Endometrium (tissue), 2 donors: Measurements from ENCODE around the gene ASXL1.

Experiments
- FAIRE-seq: peaks from 2 replicates; lab custom pipeline; 2012; peaks lifted over from hg19 to GRCh38; lab: Jason Lieb, UNC
- donor health status: control.
- donor health status: control.

Gene ASXL1

DNA sequence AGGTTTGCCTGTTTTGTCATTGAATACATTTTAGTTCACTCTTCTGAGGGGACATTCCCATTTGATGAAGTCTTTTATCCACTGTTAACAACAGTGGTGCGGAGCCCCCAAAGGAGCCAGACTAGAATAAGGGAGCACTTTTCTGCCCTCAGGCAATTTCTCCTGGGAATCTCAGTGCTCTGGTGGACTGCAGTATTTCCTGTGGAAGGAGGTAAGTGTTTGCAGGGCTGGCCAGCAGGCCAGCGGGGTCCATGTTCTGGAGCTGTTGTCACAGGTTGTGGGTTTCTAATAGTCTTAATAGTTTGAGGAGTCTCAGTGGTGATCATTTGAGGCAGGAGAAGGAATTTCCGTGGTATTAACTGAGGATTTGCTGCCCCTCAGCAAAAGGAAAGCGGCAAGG lies 83.5 kb downstream of the ASXL1 start:
- FAIRE-seq, result no peak

- FAIRE-seq, result no peak
Observed at GRCh38 chr20:32442630-32443373, 84.7 kb downstream of the ASXL1 start.

DNA sequence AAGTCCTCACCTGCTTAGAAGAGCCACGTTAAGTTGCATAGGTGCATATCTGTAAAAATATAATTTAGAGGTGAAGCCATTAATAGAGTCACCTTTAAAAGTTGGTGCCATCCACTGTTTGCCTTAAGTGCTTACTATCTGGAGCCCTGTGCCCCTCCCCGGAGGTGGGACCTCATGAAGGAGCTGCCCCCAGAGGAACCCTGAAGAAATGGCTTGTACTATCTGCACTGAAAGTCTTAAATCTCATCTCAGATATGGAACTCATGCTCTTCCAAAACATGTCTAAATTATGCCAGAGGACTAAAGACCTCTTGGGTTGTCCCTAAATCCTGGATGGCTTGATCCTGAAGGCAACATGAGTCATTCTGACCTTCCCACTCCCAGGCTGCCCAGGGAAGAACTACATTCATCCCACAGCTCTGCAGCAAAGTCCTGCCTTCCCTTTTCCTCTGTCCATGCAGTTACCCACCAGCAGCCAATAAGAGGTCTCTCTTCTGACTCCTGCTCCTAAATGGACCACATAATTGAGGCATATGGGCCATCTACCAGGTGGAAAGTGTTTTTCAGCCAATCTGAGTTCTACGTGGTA lies 85.3 kb downstream of the ASXL1 start:
- FAIRE-seq, result no peak

GRCh38 chr20:32444474-32445220 lies 86.5 kb downstream of the ASXL1 start:
- FAIRE-seq, result no peak

DNA sequence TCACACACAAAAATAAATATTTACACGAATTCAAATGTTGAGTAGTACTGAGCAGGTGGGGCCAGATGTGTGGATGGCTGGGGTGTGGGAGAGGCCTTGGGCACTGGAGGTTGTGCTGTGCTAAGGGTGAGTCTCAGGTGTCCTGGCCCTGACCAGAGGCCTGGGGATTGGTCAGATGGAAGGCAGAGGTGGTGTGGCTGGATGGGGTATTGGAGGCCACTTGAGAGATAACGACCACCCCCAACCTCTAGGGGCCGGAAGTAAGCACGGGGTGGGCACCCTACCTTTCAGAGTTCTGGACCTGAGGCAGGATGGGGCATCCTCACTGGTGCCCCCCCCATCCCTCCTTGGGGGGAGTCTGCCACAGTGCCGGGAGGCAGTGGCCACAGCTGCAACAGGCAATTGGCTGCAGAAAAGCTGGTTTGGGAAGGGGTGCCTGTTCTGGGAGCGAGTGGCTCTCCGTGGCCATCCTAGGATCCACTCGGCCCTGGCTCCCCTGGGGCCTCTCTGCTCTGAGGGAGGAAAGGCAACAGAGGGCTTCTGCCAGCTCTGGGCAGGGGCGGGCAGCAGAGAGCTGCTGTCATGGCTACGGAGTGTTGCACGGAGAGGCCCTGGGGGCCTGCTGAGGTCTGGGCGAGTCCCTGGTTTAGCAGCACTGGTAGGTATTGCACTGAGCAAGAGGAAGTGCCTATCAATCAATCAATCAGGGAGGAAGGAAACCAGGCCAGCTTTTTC lies 87.6 kb downstream of the ASXL1 start:
- FAIRE-seq, result no peak

- FAIRE-seq, result no peak
Observed at GRCh38 chr20:32446301-32447100, 88.4 kb downstream of the ASXL1 start.

DNA sequence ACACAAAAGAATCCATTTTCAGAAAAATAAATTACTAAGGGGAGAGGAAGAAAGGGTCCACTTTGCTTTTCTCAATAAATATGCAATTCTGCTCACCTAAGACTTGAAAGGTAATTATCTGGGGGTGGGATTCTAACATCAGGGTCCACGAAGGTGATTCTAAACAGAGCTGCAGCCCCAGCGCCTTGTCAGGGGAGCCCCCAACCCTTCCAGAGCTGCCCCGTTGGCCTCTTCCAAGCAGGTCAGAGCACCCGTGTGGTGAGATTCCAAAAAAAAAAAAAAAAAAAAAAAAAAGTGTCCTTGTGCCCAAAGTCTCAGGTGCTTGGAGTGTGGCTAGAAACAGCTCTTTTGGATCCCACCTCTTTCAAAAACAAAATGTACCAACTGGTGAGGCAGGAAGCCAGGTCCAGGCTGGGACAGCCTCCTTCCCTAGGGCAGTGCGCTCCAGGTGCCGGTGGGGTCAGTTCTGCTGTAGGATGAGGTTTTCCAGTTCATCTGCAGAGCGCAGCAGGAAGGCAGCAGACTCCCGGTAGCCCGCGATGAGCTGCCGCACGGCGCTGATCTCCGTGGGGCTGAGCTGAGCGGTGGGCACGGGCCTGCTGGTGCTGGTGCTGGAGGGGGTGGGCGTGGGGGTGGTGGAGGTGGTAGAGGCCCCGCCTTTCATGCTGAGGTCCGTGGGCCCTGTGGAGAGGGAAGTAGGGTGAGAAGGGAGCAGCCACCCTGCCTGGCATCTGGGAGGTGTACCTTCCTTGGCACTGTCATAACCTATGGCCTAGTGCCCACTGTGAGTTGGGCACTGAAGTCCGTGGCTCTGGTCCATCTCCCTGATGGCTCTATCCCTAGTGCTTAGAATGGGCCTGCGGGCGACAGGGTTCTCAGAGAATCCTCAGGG lies 89.3 kb downstream of the ASXL1 start:
- FAIRE-seq, result no peak

DNA sequence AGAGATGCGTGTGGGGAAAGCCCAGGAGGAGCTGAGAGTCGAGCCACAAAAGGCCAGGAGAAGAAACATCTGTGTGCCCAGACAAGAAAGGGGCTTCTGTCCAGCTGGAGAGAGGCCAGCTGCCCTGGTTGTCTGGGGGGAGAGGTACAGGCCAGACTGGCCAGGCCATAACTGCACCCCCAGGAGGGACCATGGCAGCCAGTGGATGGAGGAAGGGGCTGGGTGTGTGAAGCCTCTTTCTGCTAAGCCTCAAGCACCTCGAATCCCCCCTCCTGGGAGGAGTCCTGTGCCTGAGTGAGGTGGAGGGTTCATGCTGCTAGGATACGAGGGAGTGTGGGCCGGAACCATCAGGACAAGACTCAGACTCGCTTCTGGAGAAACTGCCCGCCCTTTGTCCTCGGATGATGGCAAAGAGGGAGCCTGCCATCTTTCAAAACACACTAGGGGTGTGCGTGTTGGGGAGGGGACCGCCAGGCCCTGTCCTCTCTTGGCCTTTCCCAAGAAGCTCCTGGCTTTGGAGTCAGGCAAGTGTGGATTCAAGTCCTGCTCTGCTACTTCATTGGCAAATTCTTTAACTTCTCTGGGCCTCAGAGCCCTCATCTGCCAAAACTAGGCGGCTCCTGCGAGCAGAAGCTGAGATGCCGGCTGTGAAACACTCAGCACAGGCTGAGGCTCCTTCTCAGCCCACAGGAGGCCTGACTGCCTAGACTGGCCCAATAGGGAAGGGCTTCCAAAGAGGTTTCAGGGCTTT lies 90.3 kb downstream of the ASXL1 start:
- no peak for FAIRE-seq

DNA sequence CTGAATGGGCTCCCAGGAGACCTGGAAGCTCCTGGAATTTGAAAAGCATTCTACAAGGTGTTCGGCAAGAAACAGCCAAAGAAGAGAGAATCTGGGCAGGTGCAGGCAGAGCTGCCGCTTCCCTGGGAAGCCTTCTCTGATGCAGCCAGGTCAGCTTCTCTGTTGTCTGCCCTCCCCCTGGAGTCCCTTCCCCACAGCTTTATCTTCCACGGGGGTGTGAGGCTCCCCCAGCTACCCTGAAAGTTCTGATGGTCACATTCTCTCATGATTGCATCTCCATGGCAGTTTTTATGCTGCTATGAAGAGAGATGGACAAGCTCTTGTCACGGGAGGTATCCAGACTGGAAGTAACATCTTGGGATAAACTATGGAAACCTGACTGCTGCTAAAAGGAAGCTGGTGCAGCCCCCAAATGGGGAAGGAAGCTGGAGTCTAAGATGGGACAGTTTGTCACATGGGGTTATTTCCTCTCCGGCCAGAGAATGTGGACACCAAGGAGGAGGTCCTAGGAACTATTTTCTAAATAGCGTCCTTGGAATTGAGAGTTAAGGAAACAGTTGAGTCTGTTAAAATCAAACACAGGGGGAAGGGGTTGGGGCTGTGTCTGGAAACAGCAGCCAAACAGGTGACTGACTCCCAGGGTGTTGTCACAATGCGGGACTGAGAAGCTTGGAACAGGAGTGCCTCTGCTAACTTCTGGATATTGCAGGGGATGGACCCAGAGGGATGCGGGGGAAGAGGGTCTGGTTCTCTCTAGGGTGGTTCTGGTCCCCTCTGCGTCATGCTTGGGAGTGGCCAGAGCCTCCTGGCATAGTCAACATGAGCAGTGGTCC lies 91.1 kb downstream of the ASXL1 start:
- FAIRE-seq, result no peak

DNA sequence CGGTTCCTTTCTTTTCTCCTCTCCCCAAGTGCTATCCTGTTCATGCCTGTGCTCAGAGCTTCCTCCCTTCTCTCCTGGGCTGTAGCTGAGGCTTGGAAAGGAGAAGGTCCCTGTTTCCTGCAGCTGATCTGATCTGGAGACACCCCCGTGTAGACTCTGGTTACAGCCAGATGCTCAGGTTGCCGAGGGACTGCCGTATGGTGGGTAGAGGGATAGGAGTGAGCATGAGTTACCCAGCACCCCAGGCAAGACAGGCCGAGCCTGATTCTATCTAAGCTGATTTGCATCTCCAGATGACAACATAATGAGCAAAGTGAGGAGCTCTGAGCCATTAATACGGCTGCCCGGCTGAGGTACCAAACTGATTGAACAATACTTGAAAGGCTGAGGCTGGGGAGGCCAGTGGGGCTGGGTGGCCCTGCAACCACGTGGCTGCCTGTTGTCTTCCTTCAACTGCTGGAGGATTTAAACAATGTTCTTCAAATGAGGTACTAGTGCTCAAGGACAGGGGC lies 91.8 kb downstream of the ASXL1 start:
- FAIRE-seq, result no peak

- no peak for FAIRE-seq
Observed at GRCh38 chr20:32450484-32451061, 92.4 kb downstream of the ASXL1 start.

DNA sequence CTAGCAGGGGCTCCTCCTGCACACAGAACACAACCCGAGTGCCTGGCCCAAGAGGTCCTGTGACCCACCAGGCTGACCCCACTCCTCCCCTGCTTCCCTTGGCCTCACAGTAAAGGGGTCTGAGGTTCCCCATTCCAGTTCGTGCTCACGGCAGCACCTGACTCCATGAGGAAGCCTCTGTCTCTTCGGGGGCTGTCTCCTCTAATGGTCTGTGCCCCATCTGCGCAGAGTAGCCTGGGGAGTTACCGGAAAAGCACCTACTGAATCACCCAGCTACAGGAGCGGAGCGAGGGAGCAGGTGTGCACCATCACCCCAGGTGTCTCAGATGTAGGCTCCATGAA lies 93.2 kb downstream of the ASXL1 start:
- no peak for FAIRE-seq

GRCh38 chr20:32451682-32452461 lies 93.7 kb downstream of the ASXL1 start:
- FAIRE-seq, result no peak

DNA sequence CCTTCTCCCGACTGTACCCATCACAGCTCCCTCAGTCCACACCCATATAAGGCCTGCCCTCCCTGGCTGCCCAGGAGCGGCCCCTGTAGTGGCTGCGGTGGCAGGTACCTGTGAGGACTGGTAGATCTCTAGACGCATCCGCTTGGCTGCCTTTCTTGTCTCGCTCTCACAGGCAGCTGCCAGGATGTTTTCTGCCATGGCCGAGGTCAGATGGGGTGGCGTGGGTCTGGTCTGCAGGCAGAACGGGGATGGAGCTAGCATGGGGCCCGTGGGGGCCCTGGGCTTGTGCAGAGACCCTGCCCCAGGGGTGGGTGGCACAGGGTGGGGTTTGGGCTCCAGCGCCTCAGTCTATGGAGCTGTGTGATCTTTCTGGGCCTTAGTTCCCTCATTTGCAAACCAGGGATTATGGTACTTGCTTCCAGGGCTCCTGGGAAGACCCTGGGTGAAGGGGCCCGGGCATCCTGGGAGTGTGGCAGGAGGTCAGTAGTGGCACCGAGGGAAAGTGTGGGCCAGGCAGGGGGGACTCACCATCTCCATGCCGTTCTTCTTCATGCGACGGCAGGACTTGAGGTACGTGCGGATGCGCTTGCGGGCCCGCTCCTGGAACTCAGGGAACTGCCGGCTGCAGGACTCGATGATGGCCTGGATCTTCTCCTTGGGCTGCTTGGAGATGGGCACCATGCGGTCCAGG lies 94.8 kb downstream of the ASXL1 start:
- no peak for FAIRE-seq

- FAIRE-seq, result no peak
Observed at GRCh38 chr20:32453467-32454163, 95.5 kb downstream of the ASXL1 start.
